ENCODE measurements around the gene SLC39A6. TPM values are rescaled to one million over a fixed set of nuclear protein-coding genes. Genes with fewer than 3 reads are reported as not detected.

The SLC39A6 gene
- total and polyA plus RNA-seq, 2 of the 13 experiments (the other 11 are each of a cell fraction or from before 2014, with no cell fraction given) = 41.7 to 59.2 TPM

DNA sequence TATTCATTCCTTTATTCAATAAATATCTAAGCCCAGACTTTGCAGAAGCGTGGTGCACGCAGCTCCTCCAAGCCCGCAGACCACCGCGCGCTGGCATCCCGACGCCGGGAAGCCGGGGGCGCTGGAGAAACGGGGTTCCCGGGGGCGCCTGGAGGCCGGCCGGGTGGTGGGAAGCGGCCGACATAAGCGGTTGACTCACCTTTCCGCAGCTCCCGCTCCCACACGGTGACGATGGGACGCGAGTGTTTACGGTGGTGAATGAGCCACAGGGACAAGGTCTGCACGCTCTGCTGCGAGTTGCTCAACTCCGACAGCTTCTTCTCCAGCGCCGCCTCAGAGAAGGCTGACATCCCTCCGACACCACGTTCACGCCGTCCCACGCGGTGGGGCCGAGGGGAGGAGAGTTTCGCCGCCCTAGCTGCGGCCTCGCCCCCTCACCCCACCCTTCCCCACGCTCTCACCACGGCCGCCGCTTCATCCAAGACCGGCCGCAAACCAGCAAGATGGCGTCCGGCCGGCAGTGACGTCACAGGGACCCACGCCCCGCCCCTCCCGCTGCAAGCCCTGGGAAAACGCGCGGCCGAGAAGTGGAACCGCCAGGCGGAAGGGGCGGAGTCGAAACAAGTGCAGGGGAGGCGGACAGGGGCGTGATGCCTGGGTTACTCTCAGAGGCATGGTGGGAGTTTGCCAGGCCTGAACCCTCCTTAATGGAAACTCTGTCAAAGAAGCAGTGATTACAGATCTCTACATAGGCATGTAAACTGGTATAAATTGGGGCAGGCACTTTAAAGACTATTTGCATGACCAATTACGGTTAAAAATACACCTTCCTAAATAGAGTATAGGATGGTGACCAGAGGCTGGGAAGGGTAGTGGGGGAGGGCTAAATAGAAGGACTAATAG is 61.8 kb downstream of the SLC39A6 start, which contains the start of gene RPRD1A (continued):
- TF ChIP-seq, protein P1, sequence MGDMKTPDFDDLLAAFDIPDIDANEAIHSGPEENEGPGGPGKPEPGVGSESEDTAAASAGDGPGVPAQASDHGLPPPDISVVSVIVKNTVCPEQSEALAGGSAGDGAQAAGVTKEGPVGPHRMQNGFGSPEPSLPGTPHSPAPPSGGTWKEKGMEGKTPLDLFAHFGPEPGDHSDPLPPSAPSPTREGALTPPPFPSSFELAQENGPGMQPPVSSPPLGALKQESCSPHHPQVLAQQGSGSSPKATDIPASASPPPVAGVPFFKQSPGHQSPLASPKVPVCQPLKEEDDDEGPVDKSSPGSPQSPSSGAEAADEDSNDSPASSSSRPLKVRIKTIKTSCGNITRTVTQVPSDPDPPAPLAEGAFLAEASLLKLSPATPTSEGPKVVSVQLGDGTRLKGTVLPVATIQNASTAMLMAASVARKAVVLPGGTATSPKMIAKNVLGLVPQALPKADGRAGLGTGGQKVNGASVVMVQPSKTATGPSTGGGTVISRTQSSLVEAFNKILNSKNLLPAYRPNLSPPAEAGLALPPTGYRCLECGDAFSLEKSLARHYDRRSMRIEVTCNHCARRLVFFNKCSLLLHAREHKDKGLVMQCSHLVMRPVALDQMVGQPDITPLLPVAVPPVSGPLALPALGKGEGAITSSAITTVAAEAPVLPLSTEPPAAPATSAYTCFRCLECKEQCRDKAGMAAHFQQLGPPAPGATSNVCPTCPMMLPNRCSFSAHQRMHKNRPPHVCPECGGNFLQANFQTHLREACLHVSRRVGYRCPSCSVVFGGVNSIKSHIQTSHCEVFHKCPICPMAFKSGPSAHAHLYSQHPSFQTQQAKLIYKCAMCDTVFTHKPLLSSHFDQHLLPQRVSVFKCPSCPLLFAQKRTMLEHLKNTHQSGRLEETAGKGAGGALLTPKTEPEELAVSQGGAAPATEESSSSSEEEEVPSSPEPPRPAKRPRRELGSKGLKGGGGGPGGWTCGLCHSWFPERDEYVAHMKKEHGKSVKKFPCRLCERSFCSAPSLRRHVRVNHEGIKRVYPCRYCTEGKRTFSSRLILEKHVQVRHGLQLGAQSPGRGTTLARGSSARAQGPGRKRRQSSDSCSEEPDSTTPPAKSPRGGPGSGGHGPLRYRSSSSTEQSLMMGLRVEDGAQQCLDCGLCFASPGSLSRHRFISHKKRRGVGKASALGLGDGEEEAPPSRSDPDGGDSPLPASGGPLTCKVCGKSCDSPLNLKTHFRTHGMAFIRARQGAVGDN (CRISPR knock-in tag; IDR thresholded peaks at IDR 0.05) = peak; percentile 87
- TF ChIP-seq GZF1 (CRISPR knock-in tag; IDR thresholded peaks at IDR 0.05) (no peak), ZNF703 (CRISPR knock-in tag; IDR thresholded peaks at IDR 0.05; ENCODE audit: borderline replicate concordance) (no peak), ZGPAT (CRISPR knock-in tag; IDR thresholded peaks at IDR 0.05) (peak; percentile 85; the same call in 1 of the 2 replicates), IRX3 (CRISPR knock-in tag; IDR thresholded peaks at IDR 0.05; ENCODE audit: borderline replicate concordance, low read depth) (no peak), ZNF619 (CRISPR knock-in tag; IDR thresholded peaks at IDR 0.05) (no peak), ZFP82 (CRISPR knock-in tag; IDR thresholded peaks at IDR 0.05; ENCODE audit: borderline replicate concordance) (no peak), SMARCE1 (IDR thresholded peaks at IDR 0.05; ENCODE audit: borderline replicate concordance) (no peak), GTF2F1 (IDR thresholded peaks at IDR 0.05; ENCODE audit: low read length) (no peak), ZNF564 (CRISPR knock-in tag; IDR thresholded peaks at IDR 0.05) (0 out of 2 replicates have a peak, but pooled peaks have one; percentile 72), ZNF10 (CRISPR knock-in tag; IDR thresholded peaks at IDR 0.05; ENCODE audit: borderline replicate concordance, low read depth) (no peak), ZNF460 (CRISPR knock-in tag; IDR thresholded peaks at IDR 0.05; ENCODE audit: borderline replicate concordance) (no peak), ZNF589 (CRISPR knock-in tag; conservative IDR thresholded peaks at IDR 0.05) (peak; percentile 43; the same call in 1 of the 2 replicates), EP300 (IDR thresholded peaks at IDR 0.05; ENCODE audit: low read depth in 2 of 2, low read length in 2 of 2) (no peak), EP300 (CRISPR knock-in tag; IDR thresholded peaks at IDR 0.05; ENCODE audit: borderline replicate concordance) (no peak), ZBTB43 (CRISPR knock-in tag; conservative IDR thresholded peaks at IDR 0.05) (no peak), ZNF720 (CRISPR knock-in tag; IDR thresholded peaks at IDR 0.05) (no peak), SMAD1 (CRISPR knock-in tag; IDR thresholded peaks at IDR 0.05; ENCODE audit: borderline replicate concordance, low read depth) (no peak)
- TF ChIP-seq, protein P2, sequence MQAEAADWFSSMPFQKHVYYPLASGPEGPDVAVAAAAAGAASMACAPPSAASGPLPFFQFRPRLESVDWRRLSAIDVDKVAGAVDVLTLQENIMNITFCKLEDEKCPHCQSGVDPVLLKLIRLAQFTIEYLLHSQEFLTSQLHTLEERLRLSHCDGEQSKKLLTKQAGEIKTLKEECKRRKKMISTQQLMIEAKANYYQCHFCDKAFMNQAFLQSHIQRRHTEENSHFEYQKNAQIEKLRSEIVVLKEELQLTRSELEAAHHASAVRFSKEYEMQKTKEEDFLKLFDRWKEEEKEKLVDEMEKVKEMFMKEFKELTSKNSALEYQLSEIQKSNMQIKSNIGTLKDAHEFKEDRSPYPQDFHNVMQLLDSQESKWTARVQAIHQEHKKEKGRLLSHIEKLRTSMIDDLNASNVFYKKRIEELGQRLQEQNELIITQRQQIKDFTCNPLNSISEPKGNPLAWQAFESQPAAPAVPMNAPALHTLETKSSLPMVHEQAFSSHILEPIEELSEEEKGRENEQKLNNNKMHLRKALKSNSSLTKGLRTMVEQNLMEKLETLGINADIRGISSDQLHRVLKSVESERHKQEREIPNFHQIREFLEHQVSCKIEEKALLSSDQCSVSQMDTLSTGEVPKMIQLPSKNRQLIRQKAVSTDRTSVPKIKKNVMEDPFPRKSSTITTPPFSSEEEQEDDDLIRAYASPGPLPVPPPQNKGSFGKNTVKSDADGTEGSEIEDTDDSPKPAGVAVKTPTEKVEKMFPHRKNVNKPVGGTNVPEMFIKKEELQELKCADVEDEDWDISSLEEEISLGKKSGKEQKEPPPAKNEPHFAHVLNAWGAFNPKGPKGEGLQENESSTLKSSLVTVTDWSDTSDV (CRISPR knock-in tag; IDR thresholded peaks at IDR 0.05) = no peak
